ENCODE data around the gene IGF1R. TPM values are rescaled to one million over a fixed set of nuclear protein-coding genes. Genes with fewer than 3 reads are reported as not detected.
"Not testable (repeated sequence)": the region's sequence is repeated elsewhere in the genome, so short reads cannot be mapped to it uniquely, and the experiment has no call there.

The IGF1R gene
- total RNA-seq, 1 donor from 2014 or later: 23.5 TPM

DNA sequence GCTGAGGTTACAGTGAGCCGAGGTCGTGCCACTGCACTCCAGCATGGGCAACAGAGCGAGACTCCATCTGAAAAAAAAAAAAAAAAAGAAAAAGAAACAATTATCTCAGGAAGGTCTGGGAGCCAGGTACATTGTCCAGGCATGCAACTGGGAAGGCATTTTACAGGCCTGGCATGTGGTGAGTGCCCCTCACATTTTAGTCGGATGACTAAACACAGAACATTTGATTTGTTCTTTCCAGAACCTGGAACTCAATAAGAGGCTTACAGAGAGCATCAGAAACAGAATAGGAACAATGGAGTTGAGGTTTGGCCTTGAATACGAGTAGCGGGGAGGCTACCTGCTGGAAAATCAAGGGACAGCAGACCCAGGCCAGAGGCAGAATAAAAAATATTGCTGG, 33.7 kb upstream of the IGF1R start:
- Histone ChIP-seq H2AFZ (replicated peaks) (no peak overlapping the region), H3K27ac (no peak overlapping the region), H3K4me3 (no peak overlapping the region), H3K4me1 (no peaks in the 10 kb centered on the region), H3K27me3 (no peaks in the 10 kb centered on the region), H3K9me3 (ENCODE audit: low read depth) (no peaks in the 10 kb centered on the region), H3F3A (ENCODE audit: low read depth) (no peaks in the 10 kb centered on the region), H3K36me3 (no peaks in the 10 kb centered on the region), H3K79me2 (ENCODE audit: low read depth) (no peaks in the 10 kb centered on the region), H3K9ac (no peak overlapping the region), H3K4me2 (no peak overlapping the region), H4K20me1 (ENCODE audit: low read depth) (no peaks in the 10 kb centered on the region)
- Mint-ChIP-seq H3K27me3 (ENCODE audit: insufficient read depth, low read depth) (peaks cover 2% of the 10 kb centered on the region), H3K9me3 (no peaks in the 10 kb centered on the region), H3K27ac (no peak overlapping the region), H3K36me3 (no peaks in the 10 kb centered on the region), H3K4me1 (peaks cover 8% of the 10 kb centered on the region), H3K4me3 (no peak overlapping the region)
- peak; percentile 18 for DNase-seq (ENCODE audit: low spot score)
- TF ChIP-seq, protein P1, sequence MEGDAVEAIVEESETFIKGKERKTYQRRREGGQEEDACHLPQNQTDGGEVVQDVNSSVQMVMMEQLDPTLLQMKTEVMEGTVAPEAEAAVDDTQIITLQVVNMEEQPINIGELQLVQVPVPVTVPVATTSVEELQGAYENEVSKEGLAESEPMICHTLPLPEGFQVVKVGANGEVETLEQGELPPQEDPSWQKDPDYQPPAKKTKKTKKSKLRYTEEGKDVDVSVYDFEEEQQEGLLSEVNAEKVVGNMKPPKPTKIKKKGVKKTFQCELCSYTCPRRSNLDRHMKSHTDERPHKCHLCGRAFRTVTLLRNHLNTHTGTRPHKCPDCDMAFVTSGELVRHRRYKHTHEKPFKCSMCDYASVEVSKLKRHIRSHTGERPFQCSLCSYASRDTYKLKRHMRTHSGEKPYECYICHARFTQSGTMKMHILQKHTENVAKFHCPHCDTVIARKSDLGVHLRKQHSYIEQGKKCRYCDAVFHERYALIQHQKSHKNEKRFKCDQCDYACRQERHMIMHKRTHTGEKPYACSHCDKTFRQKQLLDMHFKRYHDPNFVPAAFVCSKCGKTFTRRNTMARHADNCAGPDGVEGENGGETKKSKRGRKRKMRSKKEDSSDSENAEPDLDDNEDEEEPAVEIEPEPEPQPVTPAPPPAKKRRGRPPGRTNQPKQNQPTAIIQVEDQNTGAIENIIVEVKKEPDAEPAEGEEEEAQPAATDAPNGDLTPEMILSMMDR (IDR thresholded peaks at IDR 0.05): no peak
- TF ChIP-seq EZH2 (IDR thresholded peaks at IDR 0.05) (no peak), EZH2phosphoT487 (IDR thresholded peaks at IDR 0.05) (no peak)

DNA sequence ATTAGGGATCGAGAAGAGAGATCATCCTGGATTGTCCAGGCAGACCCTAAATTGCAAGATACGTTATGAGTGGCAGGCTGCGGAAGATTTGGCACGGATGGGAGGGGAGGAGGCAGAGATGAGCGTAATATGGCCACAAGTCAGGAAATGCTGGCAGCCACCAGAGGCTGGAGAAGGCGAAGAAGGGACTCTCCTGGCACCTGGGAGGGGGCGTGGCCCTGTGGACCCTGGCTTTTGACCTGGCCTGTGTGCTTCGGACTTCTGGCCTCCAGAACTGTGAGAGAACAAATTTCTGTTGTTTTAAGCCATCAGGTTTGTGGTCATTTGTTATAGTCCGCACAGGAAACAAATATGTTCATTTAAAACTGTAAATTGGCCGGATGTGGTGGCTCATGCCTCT, 31.9 kb upstream of the IGF1R start:
- H3K27me3 ChIP-seq: no peaks in the 10 kb centered on the region
- H2AFZ ChIP-seq (replicated peaks): no peak overlapping the region
- no peak overlapping the region for H3K4me2 ChIP-seq
- H3K36me3 ChIP-seq: no peaks in the 10 kb centered on the region
- Mint-ChIP-seq H3K4me1 (peaks cover 15% of the 10 kb centered on the region), H3K27me3 (ENCODE audit: insufficient read depth, low read depth) (peaks cover 2% of the 10 kb centered on the region), H3K27ac (no peak overlapping the region), H3K36me3 (no peaks in the 10 kb centered on the region), H3K4me3 (no peak overlapping the region), H3K9me3 (no peaks in the 10 kb centered on the region)
- H3K79me2 ChIP-seq (ENCODE audit: low read depth): no peaks in the 10 kb centered on the region
- no peak overlapping the region for H3K4me3 ChIP-seq
- no peaks in the 10 kb centered on the region for H3F3A ChIP-seq (ENCODE audit: low read depth)
- TF ChIP-seq EZH2 (IDR thresholded peaks at IDR 0.05) (no peak), EZH2phosphoT487 (IDR thresholded peaks at IDR 0.05) (no peak)
- TF ChIP-seq, protein P1 (IDR thresholded peaks at IDR 0.05): no peak
- no peak overlapping the region for H3K9ac ChIP-seq
- H3K9me3 ChIP-seq (ENCODE audit: low read depth): no peaks in the 10 kb centered on the region
- no peak overlapping the region for H3K27ac ChIP-seq
- no peaks in the 10 kb centered on the region for H3K4me1 ChIP-seq
- DNase-seq (ENCODE audit: low spot score): no peak
- no peaks in the 10 kb centered on the region for H4K20me1 ChIP-seq (ENCODE audit: low read depth)

DNA sequence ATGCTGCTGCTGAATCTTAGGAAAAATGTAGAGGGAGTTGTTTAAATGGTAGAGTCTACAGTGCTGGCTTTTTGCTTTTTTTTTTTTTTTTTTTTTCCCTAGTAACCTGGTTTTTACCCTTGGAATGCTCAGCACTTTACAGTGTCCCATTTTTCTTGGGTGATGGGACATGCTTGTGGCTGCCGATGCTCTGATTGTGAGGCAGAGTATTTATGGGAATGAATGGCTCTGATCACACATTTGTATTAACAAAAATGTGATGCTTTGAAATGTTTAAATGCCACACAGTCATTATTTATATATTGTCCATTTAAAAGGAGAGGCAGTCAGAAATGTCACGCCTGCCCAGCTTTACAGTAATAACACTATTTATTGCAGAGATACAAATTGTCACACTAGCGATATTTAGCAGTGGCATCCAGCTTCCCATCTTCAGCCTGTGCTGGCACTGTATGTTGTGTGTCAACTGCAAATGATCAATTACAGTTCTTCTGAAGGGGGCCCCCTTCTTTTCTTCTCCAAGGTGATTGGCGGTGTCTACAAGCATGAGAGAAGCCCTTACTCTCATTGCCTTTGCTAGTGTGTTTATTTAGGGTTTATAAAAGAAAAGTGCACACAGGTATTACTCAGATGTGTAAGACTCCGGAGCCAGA, 30.9 kb upstream of the IGF1R start:
- Histone ChIP-seq H4K20me1 (ENCODE audit: low read depth) (no peaks in the 10 kb centered on the region), H2AFZ (replicated peaks) (no peak overlapping the region), H3K9ac (no peak overlapping the region), H3F3A (ENCODE audit: low read depth) (no peaks in the 10 kb centered on the region), H3K4me1 (no peaks in the 10 kb centered on the region), H3K4me2 (no peak overlapping the region), H3K27me3 (no peaks in the 10 kb centered on the region), H3K4me3 (no peak overlapping the region), H3K27ac (no peak overlapping the region), H3K79me2 (ENCODE audit: low read depth) (no peaks in the 10 kb centered on the region), H3K9me3 (ENCODE audit: low read depth) (no peaks in the 10 kb centered on the region), H3K36me3 (no peaks in the 10 kb centered on the region)
- Mint-ChIP-seq H3K27me3 (ENCODE audit: insufficient read depth, low read depth) (peaks cover 2% of the 10 kb centered on the region), H3K9me3 (no peaks in the 10 kb centered on the region), H3K4me1 (peaks cover 15% of the 10 kb centered on the region), H3K36me3 (no peaks in the 10 kb centered on the region), H3K27ac (no peak overlapping the region), H3K4me3 (no peak overlapping the region)
- no peak for TF ChIP-seq EZH2 (IDR thresholded peaks at IDR 0.05)
- TF ChIP-seq, protein P1 (IDR thresholded peaks at IDR 0.05): no peak
- TF ChIP-seq EZH2phosphoT487 (IDR thresholded peaks at IDR 0.05): no peak
- no peak for DNase-seq (ENCODE audit: low spot score)

DNA sequence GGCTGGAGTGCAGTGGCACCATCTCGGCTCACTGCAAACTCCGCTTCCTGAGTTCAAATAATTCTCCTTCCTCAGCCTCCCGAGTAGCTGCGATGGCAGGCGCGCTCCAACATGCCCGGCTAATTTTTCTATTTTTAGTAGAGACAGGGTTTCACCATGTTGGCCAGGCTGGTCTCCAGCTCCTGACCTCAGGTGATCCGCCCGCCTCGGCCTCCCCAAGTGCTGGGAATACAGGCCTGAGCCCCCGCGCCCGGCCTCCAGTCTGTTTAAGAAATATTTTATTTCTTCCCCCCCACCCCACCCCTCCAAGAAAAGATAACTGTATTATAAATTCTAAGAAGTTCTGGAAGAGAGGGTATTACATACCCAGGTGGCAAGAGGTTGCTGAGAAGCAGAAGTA, 29.8 kb upstream of the IGF1R start:
- not testable (repeated sequence) for H3K4me3 Mint-ChIP-seq; H3K27ac Mint-ChIP-seq; H3K36me3 Mint-ChIP-seq; H3K27me3 Mint-ChIP-seq (ENCODE audit: insufficient read depth, low read depth); H2AFZ ChIP-seq (replicated peaks); H3K36me3 ChIP-seq; H3K9me3 ChIP-seq (ENCODE audit: low read depth); H3K9me3 Mint-ChIP-seq; H3K79me2 ChIP-seq (ENCODE audit: low read depth); H3K4me1 ChIP-seq; H3K4me3 ChIP-seq; H4K20me1 ChIP-seq (ENCODE audit: low read depth); H3K27me3 ChIP-seq; H3K4me2 ChIP-seq; H3F3A ChIP-seq (ENCODE audit: low read depth); H3K27ac ChIP-seq; H3K9ac ChIP-seq; DNase-seq (ENCODE audit: low spot score)
- H3K4me1 Mint-ChIP-seq: peaks cover 15% of the 10 kb centered on the region

All from neural progenitor cell (in vitro differentiated cells).